ENCODE data around the gene ARHGAP10.

ARHGAP10 gene

DNA sequence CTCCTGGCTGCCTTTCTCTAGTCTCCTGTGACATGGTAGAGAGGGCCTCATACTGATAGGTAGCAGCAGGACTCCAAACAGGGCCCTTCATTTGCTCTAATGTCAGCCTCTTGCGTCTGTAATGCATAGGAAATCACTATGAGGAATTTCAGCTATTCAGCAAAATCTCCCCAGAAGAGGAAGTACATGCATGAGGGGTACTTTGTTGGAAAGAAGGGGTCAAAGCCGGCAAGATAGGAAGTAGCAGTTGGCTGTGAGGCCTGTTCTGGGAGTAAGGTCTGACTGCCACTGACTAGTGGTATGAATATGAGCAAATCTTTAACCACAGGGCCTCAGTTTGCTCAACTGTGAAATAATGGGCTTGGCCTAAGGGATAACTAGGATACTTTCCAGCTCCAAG lies 283.2 kb downstream of the ARHGAP10 start:
- Histone ChIP-seq H3K4me1 (ENCODE audit: control insufficient read depth in 1 of 2, insufficient read depth in 1 of 2, low read depth in 1 of 2, low read length in 1 of 2) (no peaks in the 10 kb centered on the region), H3K9me3 (no peaks in the 10 kb centered on the region), H3K4me3 (ENCODE audit: low read depth in 1 of 2, low read length in 1 of 2) (no peak overlapping the region), H3K36me3 (no peaks in the 10 kb centered on the region), H3K27ac (no peak overlapping the region), H3K27me3 (no peaks in the 10 kb centered on the region)
- no peak for TF ChIP-seq CTCF (IDR thresholded peaks at IDR 0.05)

DNA sequence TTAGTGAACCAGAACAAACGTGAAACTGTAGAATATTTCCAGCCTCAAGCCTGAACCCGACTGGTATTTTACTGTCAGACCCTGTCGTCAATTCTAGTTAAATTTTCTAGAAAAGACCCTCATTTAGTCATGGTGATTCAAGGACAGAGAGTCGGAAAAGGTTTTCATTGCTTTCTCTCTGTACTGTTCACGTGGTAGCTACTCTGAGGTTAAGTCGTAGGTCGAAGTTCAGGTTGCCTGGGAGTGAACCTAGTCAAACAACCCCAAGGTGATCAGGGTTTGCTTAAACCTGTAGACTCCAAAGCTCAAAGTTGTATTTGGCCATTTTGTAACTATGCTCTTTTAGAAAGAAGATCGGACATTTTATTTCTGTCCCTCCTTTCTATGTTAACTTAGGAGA lies 283.6 kb downstream of the ARHGAP10 start:
- Histone ChIP-seq H3K27ac (no peak overlapping the region), H3K9me3 (no peaks in the 10 kb centered on the region), H3K4me3 (ENCODE audit: low read depth in 1 of 2, low read length in 1 of 2) (no peak overlapping the region), H3K4me1 (ENCODE audit: control insufficient read depth in 1 of 2, insufficient read depth in 1 of 2, low read depth in 1 of 2, low read length in 1 of 2) (no peaks in the 10 kb centered on the region), H3K27me3 (no peaks in the 10 kb centered on the region), H3K36me3 (no peaks in the 10 kb centered on the region)
- TF ChIP-seq CTCF (IDR thresholded peaks at IDR 0.05) = no peak

GRCh38 chr4:148016063-148016637 lies 284.3 kb downstream of the ARHGAP10 start:
- Histone ChIP-seq H3K27ac (no peak overlapping the region), H3K27me3 (no peaks in the 10 kb centered on the region), H3K4me1 (ENCODE audit: control insufficient read depth in 1 of 2, insufficient read depth in 1 of 2, low read depth in 1 of 2, low read length in 1 of 2) (no peaks in the 10 kb centered on the region), H3K9me3 (no peaks in the 10 kb centered on the region), H3K36me3 (no peaks in the 10 kb centered on the region), H3K4me3 (ENCODE audit: low read depth in 1 of 2, low read length in 1 of 2) (no peak overlapping the region)
- TF ChIP-seq CTCF (IDR thresholded peaks at IDR 0.05) = no peak

- Histone ChIP-seq H3K36me3 (no peaks in the 10 kb centered on the region), H3K27me3 (no peaks in the 10 kb centered on the region), H3K9me3 (no peaks in the 10 kb centered on the region), H3K4me3 (ENCODE audit: low read depth in 1 of 2, low read length in 1 of 2) (no peak overlapping the region), H3K4me1 (ENCODE audit: control insufficient read depth in 1 of 2, insufficient read depth in 1 of 2, low read depth in 1 of 2, low read length in 1 of 2) (no peaks in the 10 kb centered on the region), H3K27ac (no peak overlapping the region)
- TF ChIP-seq CTCF (IDR thresholded peaks at IDR 0.05) = no peak
These were observed 285.9 kb downstream of the ARHGAP10 start for GRCh38 chr4:148017801-148018200.

DNA sequence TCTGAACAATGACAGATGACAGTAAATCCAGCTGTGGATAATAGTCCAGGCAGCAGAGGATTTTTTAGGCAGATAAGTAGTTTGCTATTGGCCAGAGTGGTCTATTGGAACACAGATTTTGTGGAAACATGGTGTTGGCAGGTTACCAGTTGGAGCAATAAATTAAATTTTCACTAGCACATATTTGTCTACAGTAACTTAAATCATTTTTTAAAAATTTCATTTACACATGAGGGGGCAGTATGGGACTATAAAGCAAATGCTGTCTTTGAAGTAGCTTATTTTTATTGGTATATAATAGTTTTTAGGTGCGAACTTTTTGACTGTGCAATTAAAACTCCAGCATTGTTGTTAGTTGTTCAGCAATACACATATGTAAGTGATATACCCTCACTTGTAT lies 289.8 kb downstream of the ARHGAP10 start:
- H3K9me3 ChIP-seq = no peaks in the 10 kb centered on the region
- H3K36me3 ChIP-seq = no peaks in the 10 kb centered on the region
- H3K4me3 ChIP-seq (ENCODE audit: low read depth in 1 of 2, low read length in 1 of 2) = no peak overlapping the region
- no peaks in the 10 kb centered on the region for H3K27me3 ChIP-seq
- no peak overlapping the region for H3K27ac ChIP-seq
- no peaks in the 10 kb centered on the region for H3K4me1 ChIP-seq (ENCODE audit: control insufficient read depth in 1 of 2, insufficient read depth in 1 of 2, low read depth in 1 of 2, low read length in 1 of 2)
- TF ChIP-seq CTCF (IDR thresholded peaks at IDR 0.05) = no peak

GRCh38 chr4:148022975-148023374 lies 291.1 kb downstream of the ARHGAP10 start:
- H3K4me3 ChIP-seq (ENCODE audit: low read depth in 1 of 2, low read length in 1 of 2) = no peak overlapping the region
- TF ChIP-seq CTCF (IDR thresholded peaks at IDR 0.05) = no peak
- H3K36me3 ChIP-seq = no peaks in the 10 kb centered on the region
- H3K27ac ChIP-seq = no peak overlapping the region
- no peaks in the 10 kb centered on the region for H3K27me3 ChIP-seq
- no peaks in the 10 kb centered on the region for H3K9me3 ChIP-seq
- no peaks in the 10 kb centered on the region for H3K4me1 ChIP-seq (ENCODE audit: control insufficient read depth in 1 of 2, insufficient read depth in 1 of 2, low read depth in 1 of 2, low read length in 1 of 2)

Data from neutrophil (primary cell).